Spinal cord (tissue), 10 donors: Measurements from ENCODE around the gene AJUBA. TPM values are rescaled to one million over a fixed set of nuclear protein-coding genes. Genes with fewer than 3 reads are reported as not detected.
"Not testable (repeated sequence)": the region's sequence is repeated elsewhere in the genome, so short reads cannot be mapped to it uniquely, and the experiment has no call there.

Source experiments
- DNase-seq, 6 donors: peaks; one replicate each; pipeline versions ENCODE4 v3.0.0 to v3.0.0-alpha.2; 2013 to 2015; ENCODE audit warnings: low spot score in 6 of 6, low read depth in 4 of 6
- H3K27ac ChIP-seq: one replicate; pipeline ENCODE4 v1.5.1; 2013; ENCODE audit warnings: low read depth, low read length, control low read depth
- H3K27me3 ChIP-seq: one replicate; pipeline ENCODE4 v1.6.1; 2013; ENCODE audit warnings: low read length; ENCODE audit not compliant: control insufficient read depth, insufficient read depth
- H3K36me3 ChIP-seq: one replicate; pipeline ENCODE4 v1.6.1; 2013; ENCODE audit warnings: low read length; ENCODE audit not compliant: control insufficient read depth, insufficient read depth
- H3K4me1 ChIP-seq: one replicate; pipeline ENCODE4 v1.6.1; 2013; ENCODE audit warnings: low read length; ENCODE audit not compliant: control insufficient read depth, insufficient read depth
- H3K4me3 ChIP-seq: one replicate; pipeline ENCODE4 v1.5.1; 2013; ENCODE audit warnings: low read depth, low read length, control low read depth
- H3K9me3 ChIP-seq: one replicate; pipeline ENCODE4 v1.6.1; 2013; ENCODE audit warnings: low read length; ENCODE audit not compliant: control insufficient read depth, insufficient read depth
- WGBS: methylation state at CpG from one replicate; pipeline ENCODE4 v1.1.5; 2013; ENCODE audit warnings: missing lambda C conversion rate; ENCODE audit not compliant: insufficient coverage; 5-methylcytosine and 5-hydroxymethylcytosine counted together
- polyA plus RNA-seq, 2 donors: library from polyadenylated mRNA; unstranded; fragments of 120-200 nt; gene quantifications; one replicate each; pipeline ENCODE4 v1.2.1, GENCODE V29; 2013; ENCODE audit not compliant: insufficient read length in 2 of 2
- total RNA-seq, 2 donors: library from RNA; depleted of rRNA in 1 of 2; stranded (reverse); fragments of 120-200 nt in 1 of 2; fragments of >200 nt in 1 of 2; gene quantifications; one replicate each; pipeline versions ENCODE4 v1.2.3 to v1.2.4, GENCODE V29; 2013 to 2014
- donor health status: healthy.

The AJUBA gene
- total and polyA plus RNA-seq, 4 donors = 7.6 to 27.7 (median 12.2) TPM

GRCh38 chr14:23021434-23021833, 39.1 kb upstream of the AJUBA start:
- Histone ChIP-seq H3K4me3 (no peak overlapping the region), H3K4me1 (peaks cover 16% of the 10 kb centered on the region), H3K36me3 (peaks cover 12% of the 10 kb centered on the region), H3K9me3 (no peaks in the 10 kb centered on the region), H3K27ac (no peak overlapping the region), H3K27me3 (no peaks in the 10 kb centered on the region)
- DNase-seq = peak in 1 of 6 donors; percentile 95
- WGBS = 24% methylated on average over 6 of the region's 9 CpGs

GRCh38 chr14:23020143-23021128, 38.1 kb upstream of the AJUBA start:
- DNase-seq = peak in 1 of 6 donors; percentile 86
- Histone ChIP-seq H3K9me3 (no peaks in the 10 kb centered on the region), H3K27me3 (no peaks in the 10 kb centered on the region), H3K4me1 (peaks cover 11% of the 10 kb centered on the region), H3K36me3 (peaks cover 3% of the 10 kb centered on the region), H3K4me3 (no peak overlapping the region), H3K27ac (no peak overlapping the region)
- 100% methylated on average over 1 of the region's 7 CpGs for WGBS

GRCh38 chr14:23018107-23018506, 35.8 kb upstream of the AJUBA start:
- Histone ChIP-seq H3K4me3 (no peak overlapping the region), H3K27ac (no peak overlapping the region), H3K36me3 (no peaks in the 10 kb centered on the region), H3K4me1 (peaks cover 3% of the 10 kb centered on the region), H3K9me3 (no peaks in the 10 kb centered on the region), H3K27me3 (no peaks in the 10 kb centered on the region)
- DNase-seq = no peak

GRCh38 chr14:23017091-23017490, 34.7 kb upstream of the AJUBA start:
- no peaks in the 10 kb centered on the region for H3K27me3 ChIP-seq
- H3K36me3 ChIP-seq = no peaks in the 10 kb centered on the region
- H3K4me1 ChIP-seq = peaks cover under 1% of the 10 kb centered on the region
- no peaks in the 10 kb centered on the region for H3K9me3 ChIP-seq
- 87% methylated on average over 5 of the region's 5 CpGs for WGBS
- no peak overlapping the region for H3K27ac ChIP-seq
- no peak for DNase-seq
- H3K4me3 ChIP-seq = no peak overlapping the region

- Histone ChIP-seq H3K27ac (no peak overlapping the region), H3K9me3 (no peaks in the 10 kb centered on the region), H3K27me3 (no peaks in the 10 kb centered on the region), H3K36me3 (no peaks in the 10 kb centered on the region), H3K4me3 (no peak overlapping the region), H3K4me1 (no peaks in the 10 kb centered on the region)
- peak in 1 of 6 donors; percentile 55 for DNase-seq
- 48% methylated on average over 3 of the region's 4 CpGs for WGBS
Measured at GRCh38 chr14:23015618-23016017, 33.3 kb upstream of the AJUBA start.

GRCh38 chr14:23013749-23014054, 31.4 kb upstream of the AJUBA start:
- DNase-seq, H3K9me3 ChIP-seq, H3K27me3 ChIP-seq, H3K4me1 ChIP-seq, H3K4me3 ChIP-seq, H3K36me3 ChIP-seq, H3K27ac ChIP-seq: not testable (repeated sequence)
- no CpG with 5 or more reads among the region's 5 CpGs for WGBS

- H3K36me3 ChIP-seq = no peaks in the 10 kb centered on the region
- no peak overlapping the region for H3K4me3 ChIP-seq
- no peak overlapping the region for H3K27ac ChIP-seq
- no peak for DNase-seq
- H3K9me3 ChIP-seq = no peaks in the 10 kb centered on the region
- H3K27me3 ChIP-seq = no peaks in the 10 kb centered on the region
- no peaks in the 10 kb centered on the region for H3K4me1 ChIP-seq
- 87% methylated on average over 3 of the region's 6 CpGs for WGBS
Measured at GRCh38 chr14:23013054-23013748, 30.9 kb upstream of the AJUBA start.

- Histone ChIP-seq H3K4me3 (peak within 1 kb of the TSS; percentile 57), H3K27ac (peak within 1 kb of the TSS; percentile 75)
- WGBS = 3% methylated on average over 40 of the region's 40 CpGs
Measured at GRCh38 chr14:23009939-23010726, 27.8 kb upstream of the AJUBA start, which contains the start of gene C14orf93. TSS of gene C14orf93 (minus strand) at chr14:23010143. CDS start at chr14:22999023, 11,120 bp downstream.

GRCh38 chr14:23009483-23009938, 27.2 kb upstream of the AJUBA start:
- H3K4me3 ChIP-seq = peak overlapping the region; percentile 57
- H3K4me1 ChIP-seq = peaks cover 13% of the 10 kb centered on the region
- no CpG with 5 or more reads among the region's 8 CpGs for WGBS
- DNase-seq = no peak
- peak overlapping the region; percentile 72 for H3K27ac ChIP-seq
- no peaks in the 10 kb centered on the region for H3K9me3 ChIP-seq
- no peaks in the 10 kb centered on the region for H3K27me3 ChIP-seq
- no peaks in the 10 kb centered on the region for H3K36me3 ChIP-seq

More at GRCh38 chr14:23009939-23010726, 27.8 kb upstream of the AJUBA start, which contains the start of gene C14orf93:
- peak in 2 of 6 donors; percentile 91 to 92 for DNase-seq
- Histone ChIP-seq H3K4me1 (peaks cover 13% of the 10 kb centered on the region), H3K27me3 (no peaks in the 10 kb centered on the region), H3K36me3 (no peaks in the 10 kb centered on the region), H3K9me3 (no peaks in the 10 kb centered on the region)
